Lung (tissue), 12 donors: Measurements from ENCODE around the gene TMTC4. TPM values are rescaled to one million over a fixed set of nuclear protein-coding genes. Genes with fewer than 3 reads are reported as not detected.
"Not testable (repeated sequence)": the region's sequence is repeated elsewhere in the genome, so short reads cannot be mapped to it uniquely, and the experiment has no call there.

Experiments
- ATAC-seq: fragments of 200-7000 bp; cut with Tn5 transposase; one replicate; pipeline ENCODE4 v1.9.1; 2020; ENCODE audit warnings: moderate number of reproducible peaks; ENCODE audit not compliant: insufficient read depth, low FRiP score
- DNase-seq, 3 donors: peaks; one replicate each; pipeline ENCODE4 v3.0.0-alpha.2; 2013 to 2017
- H3K27ac ChIP-seq, 2 donors: one replicate each; pipeline ENCODE4 v1.5.1; 2013; ENCODE audit warnings: mild to moderate bottlenecking in 2 of 2, moderate library complexity in 2 of 2, control low read depth in 1 of 2, inconsistent platforms in 1 of 2, low read depth in 1 of 2, low read length in 1 of 2
- H3K27me3 ChIP-seq, 3 donors: one replicate each; pipeline ENCODE4 v1.5.1; 2013; ENCODE audit warnings: low read length in 2 of 3; ENCODE audit not compliant: control insufficient read depth in 3 of 3, insufficient read depth in 3 of 3
- H3K36me3 ChIP-seq, 4 donors: one replicate each; pipeline ENCODE4 v1.5.1; 2013; ENCODE audit warnings: low read length in 4 of 4, mild to moderate bottlenecking in 1 of 4, moderate library complexity in 1 of 4; ENCODE audit not compliant: control insufficient read depth in 4 of 4, insufficient read depth in 4 of 4
- H3K4me1 ChIP-seq, 5 donors: one replicate each; pipeline ENCODE4 v1.5.1; 2013; ENCODE audit warnings: low read length in 5 of 5, mild to moderate bottlenecking in 2 of 5, moderate library complexity in 1 of 5; ENCODE audit not compliant: control insufficient read depth in 5 of 5, insufficient read depth in 5 of 5
- H3K4me3 ChIP-seq: one replicate; pipeline ENCODE4 v1.5.1; 2013; ENCODE audit warnings: mild to moderate bottlenecking, control low read depth, moderate library complexity
- H3K9ac ChIP-seq, 2 donors: one replicate each; pipeline ENCODE4 v1.5.1; 2013; ENCODE audit warnings: low read length in 2 of 2, control low read depth in 1 of 2; ENCODE audit not compliant: insufficient read depth in 1 of 2
- H3K9me3 ChIP-seq, 4 donors: one replicate each; pipeline ENCODE4 v1.5.1; 2013; ENCODE audit warnings: low read length in 3 of 4, mild to moderate bottlenecking in 1 of 4, moderate library complexity in 1 of 4; ENCODE audit not compliant: control insufficient read depth in 4 of 4, insufficient read depth in 3 of 4
- WGBS, 2 donors: extraction: QIAGEN DNeasy Blood & Tissue Kit; methylation state at CpG; one replicate each; pipeline ENCODE4 v1.1.7; 2013; 5-methylcytosine and 5-hydroxymethylcytosine counted together
- polyA plus RNA-seq, 2 donors: library from polyadenylated mRNA; stranded (reverse); fragments of 200-250 nt; gene quantifications; one replicate each; pipeline ENCODE4 v1.2.1, GENCODE V29; 2013
- total RNA-seq, 2 donors: library from RNA; depleted of rRNA in 1 of 2; stranded (reverse); fragments of >200 nt in 1 of 2; gene quantifications; one replicate each; pipeline ENCODE4 v1.2.1, GENCODE V29; 2014 to 2021
- TF ChIP-seq, protein P1 (sequence below): IDR thresholded peaks from 2 replicates; pipeline ENCODE4 v1.5.1; 2012; ENCODE audit warnings: mild to moderate bottlenecking; ENCODE audit errors: control extremely low read depth, extremely low read depth
- donor health status: control.
- donor health status: control.
- donor health status: Bipolar disorder and iron deficiency.
- donor health status: healthy.
- donor health status: DM: yes; HTN: yes; CAD: no.

TMTC4 gene
- total and polyA plus RNA-seq, 4 donors, result 5.0 to 27.1 (median 11.7) TPM

- Histone ChIP-seq H3K4me3 (no peak overlapping the region), H3K4me1 (no peaks in the 10 kb centered on the region), H3K27me3 (no peaks in the 10 kb centered on the region), H3K36me3 (no peaks in the 10 kb centered on the region), H3K9ac (no peak overlapping the region), H3K9me3 (peaks cover 0 to 4% (median 0%) of the 10 kb centered on the region in 4 donors), H3K27ac (no peak overlapping the region)
- TF ChIP-seq, protein P1, sequence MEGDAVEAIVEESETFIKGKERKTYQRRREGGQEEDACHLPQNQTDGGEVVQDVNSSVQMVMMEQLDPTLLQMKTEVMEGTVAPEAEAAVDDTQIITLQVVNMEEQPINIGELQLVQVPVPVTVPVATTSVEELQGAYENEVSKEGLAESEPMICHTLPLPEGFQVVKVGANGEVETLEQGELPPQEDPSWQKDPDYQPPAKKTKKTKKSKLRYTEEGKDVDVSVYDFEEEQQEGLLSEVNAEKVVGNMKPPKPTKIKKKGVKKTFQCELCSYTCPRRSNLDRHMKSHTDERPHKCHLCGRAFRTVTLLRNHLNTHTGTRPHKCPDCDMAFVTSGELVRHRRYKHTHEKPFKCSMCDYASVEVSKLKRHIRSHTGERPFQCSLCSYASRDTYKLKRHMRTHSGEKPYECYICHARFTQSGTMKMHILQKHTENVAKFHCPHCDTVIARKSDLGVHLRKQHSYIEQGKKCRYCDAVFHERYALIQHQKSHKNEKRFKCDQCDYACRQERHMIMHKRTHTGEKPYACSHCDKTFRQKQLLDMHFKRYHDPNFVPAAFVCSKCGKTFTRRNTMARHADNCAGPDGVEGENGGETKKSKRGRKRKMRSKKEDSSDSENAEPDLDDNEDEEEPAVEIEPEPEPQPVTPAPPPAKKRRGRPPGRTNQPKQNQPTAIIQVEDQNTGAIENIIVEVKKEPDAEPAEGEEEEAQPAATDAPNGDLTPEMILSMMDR, result no peak
- WGBS, 2 donors, result 82% methylated on average over 12 of the region's 12 CpGs
- DNase-seq (no peak), ATAC-seq (no peak)
These were observed 33.5 kb upstream of the TMTC4 start for GRCh38 chr13:100707818-100708740.

DNA sequence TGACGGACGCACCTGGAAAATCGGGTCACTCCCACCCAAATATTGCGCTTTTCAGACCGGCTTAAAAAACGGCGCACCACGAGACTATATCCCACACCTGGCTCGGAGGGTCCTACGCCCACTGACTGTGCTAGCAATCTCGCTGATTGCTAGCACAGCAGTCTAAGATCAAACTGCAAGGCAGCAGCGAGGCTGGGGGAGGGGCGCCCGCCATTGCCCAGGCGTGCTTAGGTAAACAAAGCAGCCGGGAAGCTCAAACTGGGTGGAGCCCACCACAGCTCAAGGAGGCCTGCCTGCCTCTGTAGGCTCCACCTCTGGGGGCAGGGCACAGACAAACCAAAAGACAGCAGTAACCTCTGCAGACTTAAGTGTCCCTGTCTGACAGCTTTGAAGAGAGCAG lies 23.7 kb upstream of the TMTC4 start:
- not testable (repeated sequence) for H3K27ac ChIP-seq, ATAC-seq, DNase-seq, H3K27me3 ChIP-seq, H3K36me3 ChIP-seq, H3K4me3 ChIP-seq, H3K9me3 ChIP-seq, H3K4me1 ChIP-seq, H3K9ac ChIP-seq
- 53 to 58% methylated on average over 6 to 13 of the region's 16 CpGs for WGBS, 2 donors

GRCh38 chr13:100695509-100695773 lies 20.8 kb upstream of the TMTC4 start:
- Histone ChIP-seq H3K36me3 (no peaks in the 10 kb centered on the region), H3K4me3 (no peak overlapping the region), H3K9ac (no peak overlapping the region), H3K27me3 (no peaks in the 10 kb centered on the region), H3K27ac (no peak overlapping the region), H3K4me1 (peaks cover 0 to 1% (median 0%) of the 10 kb centered on the region in 5 donors), H3K9me3 (peaks cover 0 to 5% (median 0%) of the 10 kb centered on the region in 4 donors)
- 95 to 97% methylated on average over 2 of the region's 2 CpGs for WGBS, 2 donors
- TF ChIP-seq, protein P1, result no peak
- ATAC-seq (no peak), DNase-seq (no peak)

GRCh38 chr13:100694722-100695508 lies 20.3 kb upstream of the TMTC4 start:
- Histone ChIP-seq H3K36me3 (no peaks in the 10 kb centered on the region), H3K27ac (no peak overlapping the region), H3K9ac (no peak overlapping the region), H3K4me3 (no peak overlapping the region), H3K4me1 (peaks cover 0 to 1% (median 0%) of the 10 kb centered on the region in 5 donors), H3K27me3 (no peaks in the 10 kb centered on the region), H3K9me3 (peaks cover 0 to 8% (median 0%) of the 10 kb centered on the region in 4 donors)
- WGBS, 2 donors, result 53 to 58% methylated on average over 11 to 12 of the region's 12 CpGs
- TF ChIP-seq, protein P1, result no peak
- ATAC-seq, result peak; percentile 58
- peak in 2 of 3 donors; percentile 17 to 20 for DNase-seq
